Measurements from ENCODE around the gene CSMD2. TPM values are rescaled to one million over a fixed set of nuclear protein-coding genes. Genes with fewer than 3 reads are reported as not detected.
A peak's percentile ranks its signal among the peaks of the same experiment; 100 is the strongest.
"Not testable (repeated sequence)": the region's sequence is repeated elsewhere in the genome, so short reads cannot be mapped to it uniquely, and the experiment has no call there.

The CSMD2 gene
- not detected for total RNA-seq

DNA sequence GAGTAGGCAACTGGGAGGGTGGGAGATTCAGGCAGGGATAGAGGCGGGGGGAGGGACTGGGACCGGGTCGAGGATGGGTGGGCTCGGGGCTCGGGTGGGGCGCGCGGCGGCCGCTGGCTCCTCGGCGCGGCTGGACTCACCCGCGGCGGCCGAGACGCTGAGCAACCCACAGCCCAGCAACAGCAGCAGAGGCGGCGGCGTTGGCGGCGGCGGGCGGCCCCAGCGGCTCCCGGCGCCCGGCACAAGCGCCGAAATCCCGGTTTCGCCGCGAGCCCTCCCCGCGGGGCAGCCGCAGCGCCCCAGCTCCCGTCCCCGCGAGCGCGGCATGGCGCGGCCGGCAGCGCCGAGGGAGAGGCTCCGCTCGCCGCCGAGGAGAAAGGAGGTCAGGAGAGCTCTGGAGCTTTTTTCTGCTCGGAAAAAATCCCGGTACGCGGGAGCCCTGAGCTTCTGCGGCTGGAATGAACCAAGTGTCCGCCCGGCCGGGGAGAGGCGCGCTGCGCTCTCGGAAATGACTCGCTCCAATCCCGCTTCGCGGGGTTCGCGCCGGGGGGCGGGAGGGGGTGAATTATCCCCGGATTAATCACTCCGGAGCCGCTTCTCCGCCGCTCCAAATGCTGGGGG is at the start of gene CSMD2:
Gene CSMD2 (minus strand): TSS at position 460 of the 621 bp plus-strand sequence. CDS start 133 bp downstream, at position 327.
- DNase-seq (ENCODE audit: low spot score in 2 of 2) (no peak), ATAC-seq (no peak)
- Mint-ChIP-seq H3K36me3 (peaks cover 5 to 18% of the 10 kb centered on the region in 2 donors), H3K9me3 (no peaks in the 10 kb centered on the region), H3K27ac (no peak within 1 kb of the TSS)

DNA sequence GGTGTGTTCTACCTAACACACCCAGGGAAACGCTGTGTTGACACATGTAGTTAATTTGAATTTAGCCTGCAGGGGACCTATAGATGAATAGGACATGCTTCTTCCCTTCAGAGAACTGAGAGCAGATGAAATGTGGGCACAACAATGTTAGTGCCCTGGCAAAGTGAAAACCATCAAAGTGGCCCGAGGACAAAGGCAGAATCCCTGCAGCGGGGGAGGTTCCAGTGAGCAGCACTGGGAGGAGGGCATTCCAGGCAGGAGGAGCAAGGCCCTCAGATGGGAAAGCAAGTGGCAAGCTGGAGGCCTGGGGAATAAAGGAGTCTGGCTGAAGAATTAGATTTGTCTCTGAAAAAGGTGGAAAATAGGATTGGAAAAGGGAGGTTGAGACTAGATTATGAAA is 48.9 kb upstream of the CSMD2 start:
- no peaks in the 10 kb centered on the region for H3K36me3 Mint-ChIP-seq
- no peak overlapping the region for H3K27ac Mint-ChIP-seq
- ATAC-seq (no peak), DNase-seq (ENCODE audit: low spot score in 2 of 2) (no peak)
- no peaks in the 10 kb centered on the region for H3K9me3 Mint-ChIP-seq

DNA sequence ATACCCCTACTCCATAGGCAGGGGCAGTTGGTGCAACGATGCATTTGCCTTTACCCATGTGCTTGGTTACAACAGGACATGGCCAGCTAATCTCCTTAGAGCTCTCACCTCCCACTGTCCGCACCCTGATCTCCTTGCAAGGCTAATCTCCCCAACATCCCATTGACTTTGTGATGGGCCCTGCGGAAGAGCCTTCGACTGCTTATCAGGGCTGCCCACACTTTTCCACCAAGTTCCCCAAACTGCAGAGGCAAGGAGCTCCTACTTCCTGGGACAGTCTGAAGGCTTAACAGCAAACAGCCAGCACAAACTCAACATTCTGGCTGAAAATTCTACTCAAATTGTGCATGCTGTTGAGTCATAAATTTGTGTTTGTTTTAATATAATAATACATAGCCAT is 47.6 kb upstream of the CSMD2 start:
- DNase-seq (ENCODE audit: low spot score in 2 of 2) (no peak), ATAC-seq (no peak)
- Mint-ChIP-seq H3K9me3 (no peaks in the 10 kb centered on the region), H3K36me3 (no peaks in the 10 kb centered on the region), H3K27ac (no peak overlapping the region)

DNA sequence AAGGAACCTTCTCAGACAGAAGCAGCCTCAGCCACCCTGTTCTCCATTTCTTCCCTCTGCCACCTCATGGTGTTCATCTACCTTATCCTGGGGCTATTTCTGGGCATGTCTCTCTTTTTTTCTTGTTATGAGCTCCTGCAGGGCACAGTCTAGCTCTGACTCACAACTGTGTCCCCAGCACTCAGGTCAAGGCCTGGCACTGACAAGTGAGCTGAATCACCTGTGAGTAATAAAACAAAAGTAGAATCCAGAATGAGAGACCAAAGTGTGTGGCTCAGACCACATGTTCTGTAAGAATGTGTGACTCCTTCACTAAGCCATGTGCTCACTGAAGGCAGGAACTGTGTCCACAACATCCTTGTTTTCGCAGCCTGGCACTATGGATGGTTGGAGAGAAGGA is 34.9 kb upstream of the CSMD2 start:
- Mint-ChIP-seq H3K9me3 (no peaks in the 10 kb centered on the region), H3K27ac (no peak overlapping the region), H3K36me3 (no peaks in the 10 kb centered on the region)
- ATAC-seq (peak; percentile 89 to 95), DNase-seq (ENCODE audit: low spot score in 2 of 2) (no peak)

DNA sequence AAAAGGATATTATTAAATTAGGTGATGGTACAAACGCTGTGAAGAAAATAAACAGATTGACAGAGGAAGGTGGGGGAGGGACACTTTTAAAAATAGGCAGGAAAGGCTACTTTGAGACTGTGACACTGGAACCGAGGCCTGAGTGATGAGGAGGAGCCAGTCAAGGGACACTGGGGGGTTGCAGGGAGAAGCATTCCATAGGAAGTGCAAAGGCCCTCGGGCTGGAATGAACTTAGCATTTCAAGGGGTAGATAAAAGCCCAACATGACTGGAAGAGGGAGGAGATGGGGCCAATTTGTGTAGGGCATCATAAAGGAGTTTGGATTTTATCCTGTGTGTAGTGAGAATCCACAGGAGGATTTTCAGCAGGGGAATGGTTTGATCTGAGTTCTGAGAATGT is 27.6 kb upstream of the CSMD2 start:
- no peak for DNase-seq (ENCODE audit: low spot score in 2 of 2)
- Mint-ChIP-seq H3K36me3 (peaks cover 15 to 18% of the 10 kb centered on the region in 2 donors), H3K27ac (no peak overlapping the region), H3K9me3 (peaks cover 4 to 34% of the 10 kb centered on the region in 2 donors)
- ATAC-seq = no peak

DNA sequence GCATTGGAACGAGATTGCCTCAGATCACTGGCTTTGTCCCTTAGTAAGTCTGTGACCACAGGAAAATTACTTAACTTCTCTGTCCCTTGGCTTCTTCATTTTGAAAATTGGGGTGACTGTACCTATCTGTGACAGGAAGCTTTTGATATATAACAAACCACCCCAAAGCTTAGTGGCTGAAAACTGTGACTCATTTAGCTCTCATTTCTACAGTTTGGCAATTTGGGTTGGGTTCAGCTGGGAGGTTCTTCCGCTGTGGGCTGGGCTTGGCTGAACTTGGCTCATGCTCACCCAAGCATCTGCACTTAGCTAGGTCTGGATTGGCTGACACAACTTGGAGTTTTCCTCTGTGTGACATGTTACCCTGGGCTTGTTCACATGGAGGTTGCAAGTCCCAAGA is 25.7 kb upstream of the CSMD2 start:
- DNase-seq (ENCODE audit: low spot score in 2 of 2) = no peak
- no peak overlapping the region for H3K27ac Mint-ChIP-seq
- peaks cover 15 to 18% of the 10 kb centered on the region in 2 donors for H3K36me3 Mint-ChIP-seq
- H3K9me3 Mint-ChIP-seq = peaks cover 4 to 34% of the 10 kb centered on the region in 2 donors
- ATAC-seq = peak; percentile 28 to 55

DNA sequence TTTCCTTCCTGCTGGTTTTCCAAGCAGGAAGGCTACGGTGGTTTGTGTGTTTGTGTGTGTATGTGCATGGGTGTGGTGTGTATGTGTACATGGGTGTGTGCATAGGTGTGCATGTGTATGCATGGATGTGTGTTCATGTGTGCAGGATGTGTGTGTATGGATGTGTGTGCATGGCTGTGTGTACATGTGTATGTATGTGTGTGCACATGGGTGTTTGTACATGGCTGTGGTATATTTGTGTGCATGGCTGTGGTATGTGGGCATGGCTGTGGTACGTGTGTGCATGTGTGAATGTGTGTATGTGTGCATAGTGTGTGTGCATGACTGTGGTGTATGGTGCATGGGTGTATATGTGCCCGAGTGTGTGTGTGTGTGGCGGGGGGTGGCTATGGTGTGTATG is 24.0 kb upstream of the CSMD2 start:
- DNase-seq (ENCODE audit: low spot score in 2 of 2) (no peak), ATAC-seq (no peak)
- H3K36me3 Mint-ChIP-seq = peaks cover 15 to 18% of the 10 kb centered on the region in 2 donors
- H3K27ac Mint-ChIP-seq = no peak overlapping the region
- peaks cover 4 to 34% of the 10 kb centered on the region in 2 donors for H3K9me3 Mint-ChIP-seq

DNA sequence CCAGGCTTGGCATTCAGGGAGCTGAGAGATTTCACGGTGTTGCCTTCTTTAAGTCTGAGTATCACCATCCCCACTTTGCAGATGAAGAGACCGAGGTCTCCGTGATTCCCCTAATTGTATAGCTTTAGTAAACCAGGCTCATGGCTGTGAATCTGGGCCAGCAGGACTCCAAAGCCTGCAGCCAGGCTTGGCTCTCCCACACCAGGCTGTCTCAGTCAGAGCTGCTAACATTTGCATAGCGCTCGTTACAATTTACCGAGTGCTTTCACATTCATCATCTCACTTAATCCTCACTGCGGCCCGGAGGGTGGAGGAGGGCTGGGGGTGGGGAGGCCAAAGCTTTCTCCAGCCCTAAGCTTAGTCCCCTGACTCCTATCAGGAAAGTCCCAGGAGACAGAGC is 23.4 kb upstream of the CSMD2 start:
- Mint-ChIP-seq H3K36me3 (peaks cover 15 to 18% of the 10 kb centered on the region in 2 donors), H3K9me3 (peaks cover 4 to 34% of the 10 kb centered on the region in 2 donors), H3K27ac (no peak overlapping the region)
- ATAC-seq (no peak), DNase-seq (ENCODE audit: low spot score in 2 of 2) (no peak)

DNA sequence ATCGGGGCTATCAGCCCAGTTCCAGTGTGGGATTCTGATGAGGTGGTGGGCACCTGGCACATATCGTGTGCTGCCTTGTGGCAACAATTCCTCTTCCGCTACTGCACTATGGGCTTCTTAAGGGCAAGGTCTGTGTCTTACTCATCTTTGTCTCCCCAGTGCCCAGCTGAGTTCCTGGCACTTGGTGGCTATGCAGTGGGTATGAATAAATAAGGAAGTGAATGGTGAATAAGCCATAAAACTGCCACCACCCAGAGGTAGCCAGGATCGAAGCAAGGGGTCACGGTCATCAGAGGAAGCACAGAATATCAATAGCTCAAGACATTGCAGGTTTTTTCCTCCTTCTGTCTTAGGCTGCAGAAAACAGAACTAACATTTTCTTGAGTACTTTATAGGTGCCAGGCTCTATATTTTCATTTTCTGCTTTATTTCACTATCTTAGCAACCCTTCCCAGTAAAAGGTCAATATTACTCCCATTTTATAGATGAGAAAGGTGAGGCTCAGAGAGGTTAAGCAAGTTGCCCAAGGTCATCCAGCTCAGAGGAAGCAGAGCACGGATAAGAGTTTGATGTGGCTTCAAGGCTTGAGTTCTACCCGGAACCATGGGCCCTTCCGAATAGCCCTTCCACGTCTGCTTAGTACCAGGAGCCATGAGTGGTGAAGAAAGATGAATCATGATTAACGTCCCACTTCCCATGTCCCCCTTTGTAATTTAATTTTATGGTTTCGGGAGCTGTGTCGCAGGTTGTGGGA is 21.9 kb upstream of the CSMD2 start:
- no peak overlapping the region for H3K27ac Mint-ChIP-seq
- H3K36me3 Mint-ChIP-seq = peaks cover 14 to 17% of the 10 kb centered on the region in 2 donors
- H3K9me3 Mint-ChIP-seq = peaks cover 4 to 24% of the 10 kb centered on the region in 2 donors
- no peak for DNase-seq (ENCODE audit: low spot score in 2 of 2)
- no peak for ATAC-seq

DNA sequence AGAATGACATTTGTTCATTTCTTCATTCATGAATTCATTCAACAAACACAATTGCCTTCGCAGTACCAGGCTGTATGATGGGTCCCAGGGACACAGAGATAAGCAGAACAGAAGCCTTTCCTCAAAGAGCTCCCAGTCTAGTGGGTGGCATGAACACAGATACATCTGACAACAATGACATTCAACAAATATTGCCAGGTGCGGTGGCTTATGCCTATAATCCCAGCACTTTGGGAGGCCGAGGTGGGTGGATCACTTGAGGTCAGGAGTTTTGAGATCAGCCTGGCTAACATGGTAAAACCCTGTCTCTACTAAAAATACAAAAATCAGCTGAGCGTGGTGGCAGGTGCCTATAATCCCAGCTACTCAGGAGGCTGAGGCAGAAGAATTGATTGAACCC is 18.4 kb upstream of the CSMD2 start:
- not testable (repeated sequence) for H3K27ac Mint-ChIP-seq; H3K36me3 Mint-ChIP-seq; ATAC-seq; H3K9me3 Mint-ChIP-seq; DNase-seq (ENCODE audit: low spot score in 2 of 2)

DNA sequence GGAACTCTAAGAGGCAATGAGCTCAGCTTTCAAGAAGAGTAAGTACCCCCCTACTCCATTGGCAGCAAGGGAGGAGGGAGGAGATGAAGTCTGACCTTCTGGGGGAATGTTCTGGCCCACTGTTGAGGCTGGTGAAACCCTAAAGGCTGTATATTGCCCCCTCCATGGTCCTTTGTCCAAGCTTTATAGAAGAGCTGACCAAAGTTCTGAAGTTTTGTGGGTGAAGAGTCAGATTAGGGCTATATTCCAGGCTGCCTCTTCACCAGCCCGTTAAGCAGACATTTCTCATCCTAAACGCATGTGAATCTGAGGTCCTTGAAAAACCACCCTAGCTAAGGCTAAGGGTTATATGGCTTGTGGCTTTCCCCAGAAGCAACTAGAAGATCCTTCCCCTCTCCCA is 13.0 kb upstream of the CSMD2 start:
- no peak for DNase-seq (ENCODE audit: low spot score in 2 of 2)
- no peak for ATAC-seq
- Mint-ChIP-seq H3K9me3 (no peaks in the 10 kb centered on the region), H3K27ac (no peak overlapping the region), H3K36me3 (peaks cover 0 to 4% of the 10 kb centered on the region in 2 donors)

DNA sequence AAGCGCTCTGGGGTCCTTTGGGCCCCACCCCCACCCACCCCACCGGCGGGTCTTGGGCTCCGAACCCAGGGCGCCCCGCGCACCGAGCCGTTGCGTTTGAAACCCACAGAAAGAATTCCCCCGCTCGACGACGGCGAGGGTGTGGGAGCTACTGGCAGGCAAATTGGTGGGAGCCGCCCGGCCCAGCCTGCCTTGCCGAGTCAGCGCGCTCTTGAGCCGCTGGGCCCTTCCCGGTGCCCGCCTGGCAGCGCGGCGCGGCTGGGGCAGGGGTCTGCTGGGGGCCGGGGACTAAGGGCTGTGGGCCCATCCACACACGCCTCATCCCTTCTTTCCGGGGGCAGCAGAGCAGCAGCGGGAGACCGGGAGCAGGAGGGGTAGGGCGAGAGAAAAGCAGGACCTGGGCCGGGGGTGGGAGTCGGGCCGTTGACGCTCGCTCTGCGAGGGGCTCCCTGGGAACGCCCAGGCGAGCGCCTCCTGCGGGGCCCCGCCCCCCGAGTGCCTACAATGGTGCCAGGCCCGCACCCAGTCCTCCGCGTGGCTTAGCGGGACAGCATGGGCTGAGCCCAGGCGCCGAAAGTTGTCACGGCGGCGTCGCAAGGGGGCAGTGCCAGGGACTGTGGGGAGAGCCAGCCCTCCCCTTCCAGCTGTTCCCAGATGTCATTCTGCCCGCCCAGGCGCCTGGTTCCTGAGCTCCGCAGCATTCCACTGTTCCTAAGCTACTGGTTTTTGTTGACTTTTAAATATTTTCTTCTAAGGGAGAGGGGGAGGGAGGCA is 12.0 kb upstream of the CSMD2 start, which contains the start of gene C1orf94:
Gene C1orf94 (plus strand): TSS at position 78 of the 774 bp plus-strand sequence. CDS start 883 bp downstream, outside the sequence.
- no peak within 1 kb of the TSS for H3K27ac Mint-ChIP-seq
- ATAC-seq = no peak
- H3K9me3 Mint-ChIP-seq = no peaks in the 10 kb centered on the region
- DNase-seq (ENCODE audit: low spot score in 2 of 2) = no peak
- H3K36me3 Mint-ChIP-seq = peaks cover 0 to 4% of the 10 kb centered on the region in 2 donors

DNA sequence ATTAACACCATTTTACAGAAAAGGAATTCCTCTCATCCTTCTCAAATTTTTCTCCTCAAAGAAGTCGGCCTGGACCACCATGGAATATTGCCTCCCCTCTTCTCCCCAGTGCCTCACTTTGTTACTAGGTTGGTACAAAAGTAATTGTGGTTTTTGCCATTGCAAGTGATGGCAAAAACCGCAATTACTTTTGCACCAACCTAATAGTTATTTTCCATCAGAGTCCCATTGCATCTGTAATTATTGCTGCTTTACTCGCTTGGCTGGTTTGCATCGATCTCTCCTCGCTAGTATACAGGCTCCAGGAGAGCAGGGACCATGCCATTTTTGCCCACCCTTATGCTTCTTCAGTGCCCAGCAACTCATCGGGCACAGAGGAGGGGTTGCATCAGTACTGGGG is 10.7 kb upstream of the CSMD2 start:
- Mint-ChIP-seq H3K36me3 (peaks cover 0 to 4% of the 10 kb centered on the region in 2 donors), H3K9me3 (no peaks in the 10 kb centered on the region), H3K27ac (no peak overlapping the region)
- no peak for DNase-seq (ENCODE audit: low spot score in 2 of 2)
- ATAC-seq = no peak

DNA sequence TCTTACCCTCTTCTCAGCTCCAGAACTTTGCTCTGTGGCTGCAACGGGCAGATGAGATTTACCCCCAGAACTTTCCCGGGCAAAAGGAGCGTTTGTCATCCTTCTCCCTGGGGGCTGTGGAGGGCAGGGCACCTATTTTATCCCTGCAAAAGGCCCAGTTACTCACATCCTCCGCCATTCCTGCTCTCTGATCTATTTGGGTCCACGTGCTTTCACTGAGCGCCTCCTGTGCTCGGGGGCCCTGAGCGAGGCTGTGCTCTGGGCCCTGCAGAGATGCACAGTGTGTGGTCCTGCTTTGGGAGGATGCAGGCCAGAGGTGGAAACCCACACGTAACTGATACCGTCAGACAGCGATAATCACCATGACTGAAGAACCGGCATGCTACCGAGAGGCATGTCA is 2.4 kb upstream of the CSMD2 start:
- Mint-ChIP-seq H3K36me3 (peaks cover 5 to 10% of the 10 kb centered on the region in 2 donors), H3K27ac (no peak overlapping the region), H3K9me3 (no peaks in the 10 kb centered on the region)
- no peak for DNase-seq (ENCODE audit: low spot score in 2 of 2)
- ATAC-seq = no peak

DNA sequence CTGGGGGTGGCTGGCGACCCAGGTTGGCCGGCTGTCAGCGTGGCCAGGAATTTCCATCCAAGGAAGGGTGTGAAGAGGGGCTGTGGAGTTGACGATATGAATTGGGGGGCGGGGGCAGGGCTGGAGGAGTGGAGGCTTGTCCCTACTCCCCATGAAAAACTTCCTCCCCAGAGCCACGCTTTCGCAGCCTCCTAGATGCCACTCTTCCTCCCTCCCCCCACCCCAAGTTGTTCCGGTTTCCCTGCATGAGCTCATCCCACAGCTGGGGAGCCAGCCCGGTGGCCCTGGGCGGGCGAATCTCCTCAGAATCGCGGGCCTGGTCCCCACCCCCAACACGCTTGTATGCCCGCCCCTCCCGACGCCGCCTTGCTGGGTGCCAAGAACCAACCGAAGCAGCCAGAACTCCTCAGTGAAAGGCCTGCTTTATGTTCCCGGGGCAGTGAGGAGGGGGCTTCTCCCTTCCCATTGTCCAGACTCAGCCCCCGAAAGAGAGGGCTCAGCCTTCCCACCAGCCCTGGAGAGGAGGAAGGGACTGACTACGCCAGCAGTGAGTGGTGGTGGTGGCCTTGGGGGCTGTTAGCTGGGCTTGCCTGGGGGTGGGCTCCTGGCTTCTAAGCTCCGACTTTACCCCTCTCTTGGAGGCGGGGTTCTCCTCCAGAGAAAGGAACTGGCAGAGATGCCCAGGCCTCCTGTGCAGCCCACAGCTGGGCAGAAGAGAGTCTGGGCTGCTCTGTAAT is 1.8 kb upstream of the CSMD2 start:
- ATAC-seq = no peak
- no peak for DNase-seq (ENCODE audit: low spot score in 2 of 2)
- Mint-ChIP-seq H3K36me3 (peaks cover 5 to 10% of the 10 kb centered on the region in 2 donors), H3K27ac (no peak overlapping the region), H3K9me3 (no peaks in the 10 kb centered on the region)

DNA sequence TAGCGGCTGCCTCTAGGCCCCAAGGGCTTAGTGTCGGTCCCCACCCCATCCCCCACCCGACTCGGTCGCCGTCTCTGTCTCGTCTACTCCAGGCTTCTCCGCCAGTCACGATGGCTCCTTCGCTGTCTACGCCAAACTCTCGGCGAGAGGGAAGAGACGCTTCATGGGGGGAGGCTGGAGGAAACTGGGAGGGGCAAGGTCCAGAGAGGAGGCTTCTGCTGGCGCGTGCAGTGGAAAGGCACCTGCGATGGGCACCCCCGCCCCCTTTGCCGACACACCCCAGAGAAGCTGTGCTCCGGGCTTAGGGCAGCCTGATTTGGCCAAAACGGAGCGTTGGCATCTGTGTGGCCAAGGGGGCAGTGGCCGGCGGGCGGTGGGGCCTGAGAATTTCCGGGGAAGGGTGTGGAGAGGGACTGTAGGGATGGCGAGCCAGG is 1.2 kb upstream of the CSMD2 start:
- Mint-ChIP-seq H3K36me3 (peaks cover 5 to 16% of the 10 kb centered on the region in 2 donors), H3K27ac (no peak overlapping the region), H3K9me3 (no peaks in the 10 kb centered on the region)
- DNase-seq (ENCODE audit: low spot score in 2 of 2) = no peak
- ATAC-seq = no peak

Data from activated naive CD4-positive, alpha-beta T cell treated with anti-CD3 and anti-CD28 coated beads, Interleukin-2, amount 50 U/mL, for 72 hours (primary cell).